Subcutaneous adipose tissue (tissue), 4 donors: ENCODE data around the gene PNMA8C. TPM values are rescaled to one million over a fixed set of nuclear protein-coding genes. Genes with fewer than 3 reads are reported as not detected.

Experiments used
- CTCF ChIP-seq: fragments of 450-650 bp; IDR thresholded peaks from one replicate; pipeline ENCODE4 v1.5.1; 2016; ENCODE audit warnings: low read depth, mild to moderate bottlenecking, control low read depth, antibody characterized with exemption, moderate library complexity
- total RNA-seq, 4 donors: library from RNA; depleted of rRNA; stranded (reverse); fragments of >200 nt; gene quantifications; one replicate each; pipeline ENCODE4 v1.1.0, GENCODE V29; 2016

PNMA8C gene
- total RNA-seq, 4 donors from 2014 or later: not detected

- TF ChIP-seq CTCF: no peak
These were observed 45.4 kb downstream of the PNMA8C start for GRCh38 chr19:46383171-46383815.

GRCh38 chr19:46381756-46382345 is 46.9 kb downstream of the PNMA8C start:
- no peak for TF ChIP-seq CTCF

- TF ChIP-seq CTCF: no peak
These were observed 47.4 kb downstream of the PNMA8C start for GRCh38 chr19:46381346-46381745.

GRCh38 chr19:46380690-46381089 is 48.0 kb downstream of the PNMA8C start:
- no peak for TF ChIP-seq CTCF

GRCh38 chr19:46378268-46378667 is 50.5 kb downstream of the PNMA8C start:
- no peak for TF ChIP-seq CTCF

- no peak for TF ChIP-seq CTCF
These were observed 52.2 kb downstream of the PNMA8C start for GRCh38 chr19:46376241-46377153.

Other genes with a start within 250 kb of the PNMA8C start
- not detected for gene IGFL1, start 199.2 kb downstream of the PNMA8C start, total RNA-seq
- 100 to 1,000 TPM in 1 of 4 donors, 10 to 100 TPM in 3; 33.3 to 222 (median 60.3) TPM for gene HIF3A, start 131.9 kb downstream of the PNMA8C start, total RNA-seq
- 10 to 100 TPM; 24.1 to 68.4 (median 41.4) TPM for gene PPP5C, start 81.8 kb downstream of the PNMA8C start, total RNA-seq
- 1 to 10 TPM in 3 of 4 donors, under 1 TPM in 1; 0.49 to 3.6 (median 2.4) TPM for gene CCDC8, start 15.4 kb downstream of the PNMA8C start, total RNA-seq
- gene PNMA8A, start 42.6 kb upstream of the PNMA8C start, total RNA-seq: 1 to 10 TPM in 1 of 4 donors, under 1 TPM in 3; 0.33 to 2.3 (median 0.78) TPM
- gene PNMA8B, start 66.9 kb upstream of the PNMA8C start, total RNA-seq: 1 to 10 TPM in 3 of 4 donors, under 1 TPM in 1; 0.49 to 4.3 (median 2.2) TPM
- gene CALM3, start 172.4 kb upstream of the PNMA8C start, total RNA-seq: 100 to 1,000 TPM in 3 of 4 donors, 10 to 100 TPM in 1; 62.3 to 256 (median 132) TPM
- gene PTGIR, start 196.2 kb upstream of the PNMA8C start, total RNA-seq: 1 to 10 TPM in 3 of 4 donors, under 1 TPM in 1; 0.94 to 2.9 (median 2.3) TPM
- gene GNG8, start 207.3 kb upstream of the PNMA8C start, total RNA-seq: not detected
- under 1 TPM in 3 of 4 donors, not detected in 1; 0.22 to 0.68 (median 0.57) TPM for gene DACT3, start 232.2 kb upstream of the PNMA8C start, total RNA-seq